ENCODE data around the gene AGA.
A peak's percentile ranks its signal among the peaks of the same experiment; 100 is the strongest.

Gene AGA

GRCh38 chr4:177441061-177441802 lies 1.0 kb downstream of the AGA start:
- H4K20me1 ChIP-seq (ENCODE audit: insufficient read depth, low read length, poor library complexity, severe bottlenecking) = no peaks in the 10 kb centered on the region
- H3K9me2 ChIP-seq (replicated peaks; ENCODE audit: low read depth, low read length) = no peaks in the 10 kb centered on the region
- H3K9ac ChIP-seq (ENCODE audit: low read depth, low read length, poor library complexity, severe bottlenecking) = peak overlapping the region; percentile 93
- peak overlapping the region; percentile 95 for H3K4me3 ChIP-seq (ENCODE audit: low read length, poor library complexity, severe bottlenecking)
- TF ChIP-seq EZH2phosphoT487 (IDR thresholded peaks at IDR 0.05; ENCODE audit: borderline replicate concordance) (no peak), CTCF (conservative IDR thresholded peaks at IDR 0.05; ENCODE audit: low read length) (peak; percentile 48)
- H3K36me3 ChIP-seq (ENCODE audit: insufficient read depth, low read length) = no peaks in the 10 kb centered on the region
- peak overlapping the region; percentile 97 for H2AFZ ChIP-seq (ENCODE audit: low read length)
- no peaks in the 10 kb centered on the region for H3K9me3 ChIP-seq (ENCODE audit: insufficient read depth, low read depth, low read length)
- peaks cover 17% of the 10 kb centered on the region for H3K4me1 ChIP-seq (ENCODE audit: insufficient read depth, low read length, poor library complexity, severe bottlenecking)
- H3K27me3 ChIP-seq (ENCODE audit: insufficient read depth, low read length, poor library complexity, severe bottlenecking) = no peaks in the 10 kb centered on the region
- H3K4me2 ChIP-seq (ENCODE audit: low read depth, low read length, poor library complexity, severe bottlenecking) = peak overlapping the region; percentile 94
- H3F3A ChIP-seq (ENCODE audit: low read depth) = no peaks in the 10 kb centered on the region
- peaks cover 5% of the 10 kb centered on the region; the same call in 1 of the 2 replicates for H3K79me2 ChIP-seq (ENCODE audit: insufficient read depth, low read length)

- no peak overlapping the region for H3K9ac ChIP-seq (ENCODE audit: low read depth, low read length, poor library complexity, severe bottlenecking)
- H3K9me3 ChIP-seq (ENCODE audit: insufficient read depth, low read depth, low read length) = no peaks in the 10 kb centered on the region
- no peak overlapping the region for H3K4me2 ChIP-seq (ENCODE audit: low read depth, low read length, poor library complexity, severe bottlenecking)
- peaks cover 3% of the 10 kb centered on the region; the same call in 1 of the 2 replicates for H3K79me2 ChIP-seq (ENCODE audit: insufficient read depth, low read length)
- no peak overlapping the region for H2AFZ ChIP-seq (ENCODE audit: low read length)
- H3F3A ChIP-seq (ENCODE audit: low read depth) = no peaks in the 10 kb centered on the region
- no peaks in the 10 kb centered on the region for H4K20me1 ChIP-seq (ENCODE audit: insufficient read depth, low read length, poor library complexity, severe bottlenecking)
- H3K27me3 ChIP-seq (ENCODE audit: insufficient read depth, low read length, poor library complexity, severe bottlenecking) = no peaks in the 10 kb centered on the region
- H3K4me3 ChIP-seq (ENCODE audit: low read length, poor library complexity, severe bottlenecking) = no peak overlapping the region
- H3K9me2 ChIP-seq (replicated peaks; ENCODE audit: low read depth, low read length) = no peaks in the 10 kb centered on the region
- no peaks in the 10 kb centered on the region for H3K36me3 ChIP-seq (ENCODE audit: insufficient read depth, low read length)
- H3K4me1 ChIP-seq (ENCODE audit: insufficient read depth, low read length, poor library complexity, severe bottlenecking) = peaks cover 14% of the 10 kb centered on the region
- TF ChIP-seq CTCF (conservative IDR thresholded peaks at IDR 0.05; ENCODE audit: low read length) = no peak
- TF ChIP-seq EZH2phosphoT487 (IDR thresholded peaks at IDR 0.05; ENCODE audit: borderline replicate concordance) = no peak
Observed at GRCh38 chr4:177436456-177436855, 5.8 kb downstream of the AGA start.

- Histone ChIP-seq H4K20me1 (ENCODE audit: insufficient read depth, low read length, poor library complexity, severe bottlenecking) (no peaks in the 10 kb centered on the region), H3K36me3 (ENCODE audit: insufficient read depth, low read length) (no peaks in the 10 kb centered on the region), H3F3A (ENCODE audit: low read depth) (no peaks in the 10 kb centered on the region), H2AFZ (ENCODE audit: low read length) (no peak overlapping the region), H3K9ac (ENCODE audit: low read depth, low read length, poor library complexity, severe bottlenecking) (no peak overlapping the region), H3K9me3 (ENCODE audit: insufficient read depth, low read depth, low read length) (no peaks in the 10 kb centered on the region), H3K4me3 (ENCODE audit: low read length, poor library complexity, severe bottlenecking) (no peak overlapping the region), H3K9me2 (replicated peaks; ENCODE audit: low read depth, low read length) (no peaks in the 10 kb centered on the region), H3K4me1 (ENCODE audit: insufficient read depth, low read length, poor library complexity, severe bottlenecking) (no peaks in the 10 kb centered on the region), H3K4me2 (ENCODE audit: low read depth, low read length, poor library complexity, severe bottlenecking) (no peak overlapping the region), H3K27me3 (ENCODE audit: insufficient read depth, low read length, poor library complexity, severe bottlenecking) (no peaks in the 10 kb centered on the region), H3K79me2 (ENCODE audit: insufficient read depth, low read length) (no peaks in the 10 kb centered on the region)
- TF ChIP-seq EZH2phosphoT487 (IDR thresholded peaks at IDR 0.05; ENCODE audit: borderline replicate concordance) (no peak), CTCF (conservative IDR thresholded peaks at IDR 0.05; ENCODE audit: low read length) (no peak)
Observed at GRCh38 chr4:177434667-177435066, 7.6 kb downstream of the AGA start.
